Liver (tissue), 9 donors: ENCODE results near the gene ICAM1. TPM values are rescaled to one million over a fixed set of nuclear protein-coding genes. Genes with fewer than 3 reads are reported as not detected.
A peak's percentile ranks its signal among the peaks of the same experiment; 100 is the strongest.

Experiments used
- DNase-seq: peaks from one replicate; pipeline ENCODE4 v3.0.0-alpha.2; 2017; ENCODE audit warnings: low spot score
- H3K27ac ChIP-seq, 2 donors: one replicate each; pipeline ENCODE4 v1.7.0; 2013; ENCODE audit warnings: inconsistent platforms in 2 of 2, low read length in 2 of 2, control low read depth in 1 of 2, low read depth in 1 of 2, mild to moderate bottlenecking in 1 of 2
- H3K27me3 ChIP-seq, 4 donors: one replicate each; pipeline versions ENCODE4 v1.6.1 to v1.7.0; 2013; ENCODE audit warnings: low read length in 3 of 4, inconsistent platforms in 1 of 4, mild to moderate bottlenecking in 1 of 4, moderate library complexity in 1 of 4; ENCODE audit not compliant: control insufficient read depth in 4 of 4, insufficient read depth in 4 of 4
- H3K36me3 ChIP-seq, 4 donors: one replicate each; pipeline versions ENCODE4 v1.6.1 to v1.7.0; 2013; ENCODE audit warnings: low read length in 3 of 4, mild to moderate bottlenecking in 3 of 4, low read depth in 1 of 4, moderate library complexity in 1 of 4; ENCODE audit not compliant: control insufficient read depth in 4 of 4, insufficient read depth in 3 of 4
- H3K4me1 ChIP-seq, 4 donors: one replicate each; pipeline versions ENCODE4 v1.6.1 to v1.7.0; 2013; ENCODE audit warnings: low read length in 3 of 4, mild to moderate bottlenecking in 3 of 4, moderate library complexity in 1 of 4; ENCODE audit not compliant: control insufficient read depth in 4 of 4, insufficient read depth in 4 of 4
- H3K4me3 ChIP-seq, 3 donors: one replicate each; pipeline versions ENCODE4 v1.6.1 to v1.7.0; 2013; ENCODE audit warnings: low read length in 3 of 3, control low read depth in 1 of 3, low read depth in 1 of 3, mild to moderate bottlenecking in 1 of 3
- H3K9ac ChIP-seq, 2 donors: one replicate each; pipeline ENCODE4 v1.7.0; 2013; ENCODE audit warnings: low read length in 2 of 2, mild to moderate bottlenecking in 2 of 2, moderate library complexity in 2 of 2, control low read depth in 1 of 2, low read depth in 1 of 2
- H3K9me3 ChIP-seq, 4 donors: one replicate each; pipeline versions ENCODE4 v1.6.1 to v1.7.0; 2013; ENCODE audit warnings: low read length in 3 of 4; ENCODE audit not compliant: control insufficient read depth in 4 of 4
- EGR1 ChIP-seq, 2 donors: IDR thresholded peaks; 2 replicates each; pipeline ENCODE4 v1.6.1; 2016 to 2018; ENCODE audit warnings: antibody characterized with exemption in 2 of 2, low read depth in 2 of 2
- FOXA1 ChIP-seq: IDR thresholded peaks from 2 replicates; pipeline ENCODE4 v1.6.1; 2016; ENCODE audit warnings: antibody characterized with exemption
- FOXA2 ChIP-seq: IDR thresholded peaks from 2 replicates; pipeline ENCODE4 v1.6.1; 2016; ENCODE audit warnings: antibody characterized with exemption
- GABPA ChIP-seq, 2 donors: IDR thresholded peaks in 1 of 2; conservative IDR thresholded peaks in 1 of 2; 2 replicates each; pipeline ENCODE4 v1.6.1; 2016; ENCODE audit warnings: antibody characterized with exemption in 2 of 2, mild to moderate bottlenecking in 1 of 2, moderate library complexity in 1 of 2
- HNF4A ChIP-seq, 2 donors: conservative IDR thresholded peaks; 2 replicates each; pipeline ENCODE4 v1.6.1; 2016; ENCODE audit warnings: antibody characterized with exemption in 2 of 2, mild to moderate bottlenecking in 2 of 2
- HNF4G ChIP-seq: IDR thresholded peaks from 2 replicates; pipeline ENCODE4 v1.6.1; 2016; ENCODE audit warnings: antibody characterized with exemption
- JUND ChIP-seq, 2 donors: IDR thresholded peaks; 2 replicates each; pipeline ENCODE4 v1.6.1; 2016; ENCODE audit warnings: antibody characterized with exemption in 2 of 2
- NR2F2 ChIP-seq: IDR thresholded peaks from 2 replicates; pipeline ENCODE4 v1.6.1; 2016; ENCODE audit warnings: antibody characterized with exemption
- RAD21 ChIP-seq, 2 donors: IDR thresholded peaks; 2 replicates each; pipeline ENCODE4 v1.6.1; 2016; ENCODE audit warnings: antibody characterized with exemption in 2 of 2, mild to moderate bottlenecking in 2 of 2
- RXRA ChIP-seq, 2 donors: IDR thresholded peaks; 2 replicates each; pipeline ENCODE4 v1.6.1; 2017 to 2018; ENCODE audit warnings: antibody characterized with exemption in 2 of 2, mild to moderate bottlenecking in 1 of 2
- SP1 ChIP-seq: IDR thresholded peaks from 2 replicates; pipeline ENCODE4 v1.6.1; 2018; ENCODE audit warnings: antibody characterized with exemption, mild to moderate bottlenecking
- TAF1 ChIP-seq: conservative IDR thresholded peaks from 2 replicates; pipeline ENCODE4 v1.6.1; 2016; ENCODE audit warnings: antibody characterized with exemption, mild to moderate bottlenecking
- YY1 ChIP-seq: IDR thresholded peaks from 2 replicates; pipeline ENCODE4 v1.6.1; 2016; ENCODE audit warnings: antibody characterized with exemption, mild to moderate bottlenecking
- WGBS: extraction: QIAGEN DNeasy Blood & Tissue Kit; methylation state at CpG from one replicate; pipeline ENCODE4 v1.1.7; 2013; 5-methylcytosine and 5-hydroxymethylcytosine counted together
- polyA plus RNA-seq, 2 donors: library from polyadenylated mRNA; stranded (reverse) in 1 of 2; unstranded in 1 of 2; fragments of 200-250 nt in 1 of 2; fragments of >200 nt in 1 of 2; fragmentation: Nextera tagmentation in 1 of 2; extraction: Ambion mirVana in 1 of 2; gene quantifications; one replicate each; pipeline versions ENCODE4 v1.2.1 to v1.2.3, GENCODE V29; 2013 to 2015
- total RNA-seq, 2 donors: library from RNA; depleted of rRNA; stranded (reverse); fragments of >200 nt; gene quantifications; one replicate each; pipeline ENCODE4 v1.2.3, GENCODE V29; 2014
- TF ChIP-seq, protein P1 (sequence below): IDR thresholded peaks from 2 replicates; pipeline ENCODE4 v1.6.1; 2016; ENCODE audit warnings: antibody characterized with exemption
- TF ChIP-seq, protein P2 (sequence below): IDR thresholded peaks from 2 replicates; pipeline ENCODE4 v1.6.1; 2016; ENCODE audit warnings: antibody characterized with exemption
- TF ChIP-seq, protein P3 (sequence below): IDR thresholded peaks from 2 replicates; pipeline ENCODE4 v1.6.1; 2016; ENCODE audit warnings: antibody characterized with exemption
- TF ChIP-seq, protein P4 (sequence below): IDR thresholded peaks from 2 replicates; pipeline ENCODE4 v1.6.1; 2016; ENCODE audit warnings: antibody characterized with exemption, mild to moderate bottlenecking
- TF ChIP-seq, protein P5 (sequence below): fragments of 150-350 bp; IDR thresholded peaks from 2 replicates; pipeline ENCODE4 v1.5.1; 2017; ENCODE audit warnings: improper control_type of control experiment, low read depth, low read length; ENCODE audit not compliant: missing input control
- donor health status: healthy.
- donor health status: healthy.
- donor health status: healthy.
- donor health status: healthy.
- donor health status: healthy.

Gene ICAM1
- total and polyA plus RNA-seq, 4 donors = 7.8 to 26.3 (median 19.8) TPM

DNA sequence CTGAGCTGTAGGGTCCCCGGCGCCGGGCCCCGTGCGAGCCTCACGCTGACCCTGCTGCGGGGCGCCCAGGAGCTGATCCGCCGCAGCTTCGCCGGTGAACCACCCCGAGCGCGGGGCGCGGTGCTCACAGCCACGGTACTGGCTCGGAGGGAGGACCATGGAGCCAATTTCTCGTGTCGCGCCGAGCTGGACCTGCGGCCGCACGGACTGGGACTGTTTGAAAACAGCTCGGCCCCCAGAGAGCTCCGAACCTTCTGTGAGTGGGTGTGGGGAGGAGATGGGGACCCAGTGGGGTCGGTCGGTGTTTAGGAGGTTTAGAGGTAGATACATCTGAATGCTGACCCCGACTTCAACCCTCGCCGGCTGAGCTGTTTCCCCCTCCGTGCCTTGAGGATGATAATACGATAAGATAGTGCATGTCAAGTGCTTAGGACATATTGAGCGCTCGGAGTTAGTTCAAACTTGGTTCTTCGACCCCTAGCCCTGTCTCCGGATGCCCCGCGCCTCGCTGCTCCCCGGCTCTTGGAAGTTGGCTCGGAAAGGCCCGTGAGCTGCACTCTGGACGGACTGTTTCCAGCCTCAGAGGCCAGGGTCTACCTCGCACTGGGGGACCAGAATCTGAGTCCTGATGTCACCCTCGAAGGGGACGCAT, 20.8 kb downstream of the ICAM1 start:
- WGBS = 3% methylated on average over 49 of the region's 49 CpGs
- no peak overlapping the region for H3K27ac ChIP-seq
- no peak for TF ChIP-seq HNF4A (conservative IDR thresholded peaks at IDR 0.05)
- no peak for TF ChIP-seq SP1
- TF ChIP-seq, protein P1, sequence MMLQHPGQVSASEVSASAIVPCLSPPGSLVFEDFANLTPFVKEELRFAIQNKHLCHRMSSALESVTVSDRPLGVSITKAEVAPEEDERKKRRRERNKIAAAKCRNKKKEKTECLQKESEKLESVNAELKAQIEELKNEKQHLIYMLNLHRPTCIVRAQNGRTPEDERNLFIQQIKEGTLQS = no peak
- TF ChIP-seq FOXA1 = no peak
- no peak for TF ChIP-seq TAF1
- TF ChIP-seq, protein P2, sequence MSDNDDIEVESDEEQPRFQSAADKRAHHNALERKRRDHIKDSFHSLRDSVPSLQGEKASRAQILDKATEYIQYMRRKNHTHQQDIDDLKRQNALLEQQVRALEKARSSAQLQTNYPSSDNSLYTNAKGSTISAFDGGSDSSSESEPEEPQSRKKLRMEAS = no peak
- TF ChIP-seq, protein P3, sequence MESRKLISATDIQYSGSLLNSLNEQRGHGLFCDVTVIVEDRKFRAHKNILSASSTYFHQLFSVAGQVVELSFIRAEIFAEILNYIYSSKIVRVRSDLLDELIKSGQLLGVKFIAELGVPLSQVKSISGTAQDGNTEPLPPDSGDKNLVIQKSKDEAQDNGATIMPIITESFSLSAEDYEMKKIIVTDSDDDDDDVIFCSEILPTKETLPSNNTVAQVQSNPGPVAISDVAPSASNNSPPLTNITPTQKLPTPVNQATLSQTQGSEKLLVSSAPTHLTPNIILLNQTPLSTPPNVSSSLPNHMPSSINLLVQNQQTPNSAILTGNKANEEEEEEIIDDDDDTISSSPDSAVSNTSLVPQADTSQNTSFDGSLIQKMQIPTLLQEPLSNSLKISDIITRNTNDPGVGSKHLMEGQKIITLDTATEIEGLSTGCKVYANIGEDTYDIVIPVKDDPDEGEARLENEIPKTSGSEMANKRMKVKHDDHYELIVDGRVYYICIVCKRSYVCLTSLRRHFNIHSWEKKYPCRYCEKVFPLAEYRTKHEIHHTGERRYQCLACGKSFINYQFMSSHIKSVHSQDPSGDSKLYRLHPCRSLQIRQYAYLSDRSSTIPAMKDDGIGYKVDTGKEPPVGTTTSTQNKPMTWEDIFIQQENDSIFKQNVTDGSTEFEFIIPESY = no peak
- no peak for TF ChIP-seq GABPA (IDR thresholded peaks at IDR 0.05 in 1 of 2, conservative IDR thresholded peaks at IDR 0.05 in 1 of 2)
- TF ChIP-seq RAD21 (IDR thresholded peaks at IDR 0.05) = no peak
- TF ChIP-seq NR2F2 = no peak
- TF ChIP-seq YY1 = no peak
- no peak overlapping the region for H3K9ac ChIP-seq
- H3K4me3 ChIP-seq = peak overlapping the region in 1 of 3 donors; percentile 34
- DNase-seq = no peak
- H3K27me3 ChIP-seq = peaks cover 2 to 16% (median 7%) of the 10 kb centered on the region in 4 donors
- H3K9me3 ChIP-seq = no peaks in the 10 kb centered on the region
- H3K36me3 ChIP-seq = no peaks in the 10 kb centered on the region
- H3K4me1 ChIP-seq = peaks cover 21 to 50% (median 40%) of the 10 kb centered on the region in 4 donors

DNA sequence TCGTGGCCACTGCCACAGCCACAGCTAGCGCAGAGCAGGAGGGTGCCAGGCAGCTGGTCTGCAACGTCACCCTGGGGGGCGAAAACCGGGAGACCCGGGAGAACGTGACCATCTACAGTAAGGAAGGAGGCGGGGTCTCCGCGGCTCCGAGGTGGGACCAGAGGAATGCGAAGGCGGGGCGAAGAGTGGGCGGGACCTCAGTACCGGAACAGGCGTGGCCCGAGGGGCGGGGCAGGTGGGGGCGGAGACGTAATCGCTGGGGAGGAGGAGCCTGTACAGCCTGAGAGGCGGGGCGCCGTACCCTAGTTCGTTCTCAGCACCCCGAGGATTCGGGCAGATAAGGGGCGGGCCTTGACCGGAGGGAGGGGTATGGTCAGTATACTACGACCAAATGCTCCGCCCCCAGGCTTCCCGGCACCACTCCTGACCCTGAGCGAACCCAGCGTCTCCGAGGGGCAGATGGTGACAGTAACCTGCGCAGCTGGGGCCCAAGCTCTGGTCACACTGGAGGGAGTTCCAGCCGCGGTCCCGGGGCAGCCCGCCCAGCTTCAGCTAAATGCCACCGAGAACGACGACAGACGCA, 21.4 kb downstream of the ICAM1 start:
- no peaks in the 10 kb centered on the region for H3K36me3 ChIP-seq
- no peak overlapping the region for H3K27ac ChIP-seq
- no peak overlapping the region for H3K9ac ChIP-seq
- peaks cover 2 to 16% (median 7%) of the 10 kb centered on the region in 4 donors for H3K27me3 ChIP-seq
- no peaks in the 10 kb centered on the region for H3K9me3 ChIP-seq
- DNase-seq = peak; percentile 97
- H3K4me1 ChIP-seq = peaks cover 21 to 46% (median 37%) of the 10 kb centered on the region in 4 donors
- WGBS = 4% methylated on average over 45 of the region's 45 CpGs
- TF ChIP-seq FOXA2 (no peak), EGR1 (IDR thresholded peaks at IDR 0.05; ENCODE audit: low read depth in 2 of 2) (no peak), YY1 (no peak), FOXA1 (no peak), RXRA (IDR thresholded peaks at IDR 0.05) (no peak), JUND (IDR thresholded peaks at IDR 0.05) (no peak), NR2F2 (no peak), HNF4G (no peak), GABPA (IDR thresholded peaks at IDR 0.05 in 1 of 2, conservative IDR thresholded peaks at IDR 0.05 in 1 of 2) (no peak), SP1 (no peak), HNF4A (conservative IDR thresholded peaks at IDR 0.05) (no peak), RAD21 (IDR thresholded peaks at IDR 0.05) (no peak), TAF1 (no peak)
- TF ChIP-seq, protein P2 = no peak
- TF ChIP-seq, protein P4, sequence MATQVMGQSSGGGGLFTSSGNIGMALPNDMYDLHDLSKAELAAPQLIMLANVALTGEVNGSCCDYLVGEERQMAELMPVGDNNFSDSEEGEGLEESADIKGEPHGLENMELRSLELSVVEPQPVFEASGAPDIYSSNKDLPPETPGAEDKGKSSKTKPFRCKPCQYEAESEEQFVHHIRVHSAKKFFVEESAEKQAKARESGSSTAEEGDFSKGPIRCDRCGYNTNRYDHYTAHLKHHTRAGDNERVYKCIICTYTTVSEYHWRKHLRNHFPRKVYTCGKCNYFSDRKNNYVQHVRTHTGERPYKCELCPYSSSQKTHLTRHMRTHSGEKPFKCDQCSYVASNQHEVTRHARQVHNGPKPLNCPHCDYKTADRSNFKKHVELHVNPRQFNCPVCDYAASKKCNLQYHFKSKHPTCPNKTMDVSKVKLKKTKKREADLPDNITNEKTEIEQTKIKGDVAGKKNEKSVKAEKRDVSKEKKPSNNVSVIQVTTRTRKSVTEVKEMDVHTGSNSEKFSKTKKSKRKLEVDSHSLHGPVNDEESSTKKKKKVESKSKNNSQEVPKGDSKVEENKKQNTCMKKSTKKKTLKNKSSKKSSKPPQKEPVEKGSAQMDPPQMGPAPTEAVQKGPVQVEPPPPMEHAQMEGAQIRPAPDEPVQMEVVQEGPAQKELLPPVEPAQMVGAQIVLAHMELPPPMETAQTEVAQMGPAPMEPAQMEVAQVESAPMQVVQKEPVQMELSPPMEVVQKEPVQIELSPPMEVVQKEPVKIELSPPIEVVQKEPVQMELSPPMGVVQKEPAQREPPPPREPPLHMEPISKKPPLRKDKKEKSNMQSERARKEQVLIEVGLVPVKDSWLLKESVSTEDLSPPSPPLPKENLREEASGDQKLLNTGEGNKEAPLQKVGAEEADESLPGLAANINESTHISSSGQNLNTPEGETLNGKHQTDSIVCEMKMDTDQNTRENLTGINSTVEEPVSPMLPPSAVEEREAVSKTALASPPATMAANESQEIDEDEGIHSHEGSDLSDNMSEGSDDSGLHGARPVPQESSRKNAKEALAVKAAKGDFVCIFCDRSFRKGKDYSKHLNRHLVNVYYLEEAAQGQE = no peak
- TF ChIP-seq, protein P3 = no peak
- TF ChIP-seq, protein P1 = no peak
- TF ChIP-seq, protein P5, sequence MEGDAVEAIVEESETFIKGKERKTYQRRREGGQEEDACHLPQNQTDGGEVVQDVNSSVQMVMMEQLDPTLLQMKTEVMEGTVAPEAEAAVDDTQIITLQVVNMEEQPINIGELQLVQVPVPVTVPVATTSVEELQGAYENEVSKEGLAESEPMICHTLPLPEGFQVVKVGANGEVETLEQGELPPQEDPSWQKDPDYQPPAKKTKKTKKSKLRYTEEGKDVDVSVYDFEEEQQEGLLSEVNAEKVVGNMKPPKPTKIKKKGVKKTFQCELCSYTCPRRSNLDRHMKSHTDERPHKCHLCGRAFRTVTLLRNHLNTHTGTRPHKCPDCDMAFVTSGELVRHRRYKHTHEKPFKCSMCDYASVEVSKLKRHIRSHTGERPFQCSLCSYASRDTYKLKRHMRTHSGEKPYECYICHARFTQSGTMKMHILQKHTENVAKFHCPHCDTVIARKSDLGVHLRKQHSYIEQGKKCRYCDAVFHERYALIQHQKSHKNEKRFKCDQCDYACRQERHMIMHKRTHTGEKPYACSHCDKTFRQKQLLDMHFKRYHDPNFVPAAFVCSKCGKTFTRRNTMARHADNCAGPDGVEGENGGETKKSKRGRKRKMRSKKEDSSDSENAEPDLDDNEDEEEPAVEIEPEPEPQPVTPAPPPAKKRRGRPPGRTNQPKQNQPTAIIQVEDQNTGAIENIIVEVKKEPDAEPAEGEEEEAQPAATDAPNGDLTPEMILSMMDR = no peak
- H3K4me3 ChIP-seq = peak overlapping the region in 1 of 3 donors; percentile 22
